Transverse colon (tissue), 4 donors: ENCODE measurements around the gene ASCC2. TPM values are rescaled to one million over a fixed set of nuclear protein-coding genes. Genes with fewer than 3 reads are reported as not detected.

ENCODE experiments used
- DNase-seq: peaks from one replicate; pipeline ENCODE4 v3.0.0-alpha.2; 2019
- H3K27ac ChIP-seq, 4 donors: fragments of 200-600 bp; sonication (generic); 2 replicates each; pipeline ENCODE4 v1.5.1; 2016 to 2018; ENCODE audit warnings: inconsistent platforms in 4 of 4
- H3K27me3 ChIP-seq: fragments of 200-600 bp; sonication (generic); 2 replicates; pipeline ENCODE4 v1.5.1; 2017; ENCODE audit warnings: inconsistent platforms
- H3K36me3 ChIP-seq, 4 donors: fragments of 200-600 bp; sonication (generic); 2 replicates each; pipeline ENCODE4 v1.5.1; 2017 to 2019; ENCODE audit warnings: inconsistent platforms in 4 of 4
- H3K4me1 ChIP-seq, 4 donors: fragments of 200-600 bp; sonication (generic); 2 replicates each; pipeline ENCODE4 v1.5.1; 2017 to 2020; ENCODE audit warnings: inconsistent platforms in 4 of 4
- H3K4me3 ChIP-seq, 4 donors: fragments of 200-600 bp; sonication (generic); 1 replicate in 1 of 4; 2 replicates in 3 of 4; pipeline versions ENCODE4 v1.5.1 to v1.6.1; 2017 to 2019; ENCODE audit warnings: inconsistent platforms in 4 of 4
- H3K9me3 ChIP-seq, 2 donors: fragments of 200-600 bp; sonication (generic); 2 replicates each; pipeline ENCODE4 v1.5.1; 2017 to 2019; ENCODE audit warnings: inconsistent platforms in 2 of 2
- CTCF ChIP-seq, 5 experiments: fragments of 200-600 bp in 3 of 5; fragments of 450-650 bp in 2 of 5; sonication (generic) in 3 of 5; IDR thresholded peaks; 1 replicate in 2 of 5; 2 replicates in 3 of 5; pipeline ENCODE4 v1.5.1; 2016 to 2017; ENCODE audit warnings: antibody characterized with exemption in 5 of 5, inconsistent platforms in 3 of 5, mild to moderate bottlenecking in 2 of 5, moderate library complexity in 1 of 5
- EP300 ChIP-seq: sonication (generic); formaldehyde crosslinking; IDR thresholded peaks from one replicate; pipeline ENCODE4 v1.6.1; 2017; ENCODE audit warnings: antibody characterized with exemption, low read depth
- POLR2A ChIP-seq: fragments of 450-650 bp; IDR thresholded peaks from one replicate; pipeline ENCODE4 v1.6.1; 2016; ENCODE audit warnings: antibody characterized with exemption, mild to moderate bottlenecking, moderate library complexity
- POLR2AphosphoS5 ChIP-seq, 3 donors: sonication (generic); formaldehyde crosslinking; IDR thresholded peaks; one replicate each; pipeline ENCODE4 v1.6.1; 2016; ENCODE audit warnings: antibody characterized with exemption in 3 of 3
- WGBS, 2 donors: methylation state at CpG; one replicate each; pipeline ENCODE4 v1.1.5; 2018; ENCODE audit warnings: low coverage in 1 of 2; 5-methylcytosine and 5-hydroxymethylcytosine counted together
- in situ Hi-C, 4 donors: fragments of 200-750 bp; cut with MboI; loops; one replicate each; pipeline versions ENCODE4 v1.15.0 to v1.15.1; 2017; ENCODE audit warnings: low sequenced_read_pairs in 3 of 4, low pct_ligation_motif_present in 1 of 4, low pct_unique_long_range_greater_than_20kb in 1 of 4
- intact Hi-C: fragments of 100-400 bp; cut with DNase I; formaldehyde crosslinking; loops from one replicate; pipeline ENCODE4 v1.15.1; 2023; ENCODE audit warnings: low total_unique reads
- total RNA-seq, 4 donors: library from RNA; depleted of rRNA; stranded (reverse); fragments of >200 nt; gene quantifications; one replicate each; pipeline ENCODE4 v1.1.0, GENCODE V29; 2016

The ASCC2 gene
- total RNA-seq, 4 donors from 2014 or later: 46.8 to 69.4 (median 62.2) TPM

- DNase-seq: no peak
- WGBS, 2 donors: 92% methylated on average over 27 of the region's 27 CpGs; no CpG with 5 or more reads in 1 of the 2 donors
- no peak for TF ChIP-seq CTCF (IDR thresholded peaks at IDR 0.05)
- no peak for TF ChIP-seq EP300
- peaks cover 0 to 11% (median 0%) of the 10 kb centered on the region in 4 donors for H3K4me1 ChIP-seq
- H3K27me3 ChIP-seq: no peaks in the 10 kb centered on the region
- intact Hi-C loops (no loop called here), in situ Hi-C loops (no loop called here)
- peaks cover 0 to 43% (median 15%) of the 10 kb centered on the region in 4 donors for H3K36me3 ChIP-seq
- no peak overlapping the region for H3K27ac ChIP-seq
- H3K4me3 ChIP-seq: no peak overlapping the region
- no peaks in the 10 kb centered on the region for H3K9me3 ChIP-seq
Observed at GRCh38 chr22:29788339-29789279, 49.5 kb downstream of the ASCC2 start.

- intact Hi-C loops (no loop called here), in situ Hi-C loops (no loop called here)
- WGBS, 2 donors: 40 to 79% methylated on average over 1 to 9 of the region's 9 CpGs
- H3K4me1 ChIP-seq: peaks cover under 1 to 12% (median 3%) of the 10 kb centered on the region in 4 donors
- no peak overlapping the region for H3K27ac ChIP-seq
- peaks cover 0 to 31% (median 11%) of the 10 kb centered on the region in 4 donors for H3K36me3 ChIP-seq
- no peaks in the 10 kb centered on the region for H3K27me3 ChIP-seq
- TF ChIP-seq CTCF (IDR thresholded peaks at IDR 0.05) (no peak), POLR2AphosphoS5 (IDR thresholded peaks at IDR 0.05) (no peak), POLR2A (no peak), EP300 (no peak)
- DNase-seq: no peak
- H3K9me3 ChIP-seq: no peaks in the 10 kb centered on the region
- H3K4me3 ChIP-seq: no peak overlapping the region
Observed at GRCh38 chr22:29787371-29787980, 50.6 kb downstream of the ASCC2 start.

- TF ChIP-seq CTCF (IDR thresholded peaks at IDR 0.05): no peak
- no peak for TF ChIP-seq POLR2AphosphoS5 (IDR thresholded peaks at IDR 0.05)
- no peak for TF ChIP-seq EP300
- no peak for TF ChIP-seq POLR2A
- Histone ChIP-seq H3K9me3 (no peaks in the 10 kb centered on the region), H3K4me1 (peaks cover 6 to 26% (median 17%) of the 10 kb centered on the region in 4 donors), H3K36me3 (peaks cover 0 to 17% (median 8%) of the 10 kb centered on the region in 4 donors), H3K27ac (no peak overlapping the region), H3K27me3 (no peaks in the 10 kb centered on the region), H3K4me3 (no peak overlapping the region)
- in situ Hi-C loops (no loop called here), intact Hi-C loops (no loop called here)
- no peak for DNase-seq
- WGBS, 2 donors: 54% methylated on average over 5 of the region's 5 CpGs; no CpG with 5 or more reads in 1 of the 2 donors
Observed at GRCh38 chr22:29786031-29786430, 52.0 kb downstream of the ASCC2 start.

GRCh38 chr22:29784451-29785361, 53.4 kb downstream of the ASCC2 start:
- TF ChIP-seq POLR2AphosphoS5 (IDR thresholded peaks at IDR 0.05) (no peak), EP300 (no peak), POLR2A (no peak), CTCF (IDR thresholded peaks at IDR 0.05) (no peak)
- H3K4me1 ChIP-seq: peaks cover 6 to 31% (median 20%) of the 10 kb centered on the region in 4 donors
- no peaks in the 10 kb centered on the region for H3K27me3 ChIP-seq
- no peak for DNase-seq
- no peaks in the 10 kb centered on the region for H3K9me3 ChIP-seq
- WGBS, 2 donors: 64 to 71% methylated on average over 2 to 9 of the region's 9 CpGs
- no peak overlapping the region for H3K4me3 ChIP-seq
- peaks cover 0 to 10% (median 2%) of the 10 kb centered on the region in 4 donors for H3K36me3 ChIP-seq
- in situ Hi-C loops (no loop called here), intact Hi-C loops (no loop called here)
- H3K27ac ChIP-seq: peak overlapping the region in 3 of 4 donors; percentile 21 to 51 (median 29)
